H1 (cell line): ENCODE measurements around the gene SLC4A9. TPM values are rescaled to one million over a fixed set of nuclear protein-coding genes. Genes with fewer than 3 reads are reported as not detected.

Source experiments
- CTCF ChIA-PET: fragments of 300-600 bp; sonication (Branson Sonifier 250); formaldehyde crosslinking; loops from one replicate; lab custom pipeline; 2021; ENCODE audit not compliant: partially characterized antibody; lab: Charles Lee
- POLR2A ChIA-PET: fragments of 300-600 bp; sonication (Branson Sonifier 250); formaldehyde crosslinking; loops from one replicate; lab custom pipeline; 2021; ENCODE audit warnings: inconsistent platforms; ENCODE audit not compliant: partially characterized antibody; lab: Charles Lee
- DNase-seq, 2 experiments: peaks; one replicate each; pipeline versions ENCODE4 v3.0.0 to v3.0.0-alpha.2; 2010 to 2022; ENCODE audit warnings: low spot score in 2 of 2, low read depth in 1 of 2, mixed read lengths in 1 of 2
- FAIRE-seq: peaks from 2 replicates; lab custom pipeline; 2011; peaks lifted over from hg19 to GRCh38; lab: Jason Lieb, UNC
- H2AFZ ChIP-seq: 2 replicates; pipeline ENCODE4 v1.8.1; 2012; ENCODE audit warnings: low read length, inconsistent platforms
- H2AK5ac ChIP-seq: 2 replicates; pipeline ENCODE4 v1.6.1; 2013; ENCODE audit warnings: low read depth, low read length
- H2BK120ac ChIP-seq: replicated peaks from 2 replicates; pipeline ENCODE3; 2013; ENCODE audit warnings: low read depth, low read length, inconsistent platforms
- H2BK12ac ChIP-seq: 2 replicates; pipeline ENCODE4 v1.6.1; 2013; ENCODE audit warnings: low read depth, low read length
- H2BK15ac ChIP-seq: 2 replicates; pipeline ENCODE4 v1.6.1; 2013; ENCODE audit warnings: low read length
- H2BK20ac ChIP-seq: 2 replicates; pipeline ENCODE4 v1.6.1; 2013; ENCODE audit warnings: low read length
- H2BK5ac ChIP-seq: 2 replicates; pipeline ENCODE4 v1.6.1; 2013; ENCODE audit warnings: low read depth, low read length
- H3K14ac ChIP-seq: 2 replicates; pipeline ENCODE4 v1.6.1; 2013; ENCODE audit warnings: inconsistent platforms; ENCODE audit not compliant: insufficient read length
- H3K18ac ChIP-seq: 2 replicates; pipeline ENCODE4 v1.6.1; 2013; ENCODE audit warnings: low read length; ENCODE audit errors: extremely low read depth
- H3K23ac ChIP-seq: 2 replicates; pipeline ENCODE4 v1.6.1; 2013; ENCODE audit warnings: inconsistent platforms; ENCODE audit not compliant: insufficient read length
- H3K23me2 ChIP-seq: 2 replicates; pipeline ENCODE4 v1.6.1; 2013; ENCODE audit warnings: low read depth, low read length
- H3K27ac ChIP-seq: 2 replicates; pipeline ENCODE4 v1.6.1; 2011; ENCODE audit warnings: low read depth, low read length, inconsistent platforms
- H3K27me3 ChIP-seq, 4 experiments: replicated peaks in 1 of 4; 1 replicate in 1 of 4; 2 replicates in 3 of 4; pipeline versions ENCODE4 v1.6.1 to v1.8.1; 2011 to 2013; ENCODE audit warnings: low read length in 3 of 4, mild to moderate bottlenecking in 3 of 4, inconsistent platforms in 2 of 4, mixed read lengths in 2 of 4, moderate library complexity in 1 of 4; ENCODE audit not compliant: control insufficient read depth in 3 of 4, insufficient read depth in 3 of 4; ENCODE audit errors: extremely low read depth in 1 of 4
- H3K36me3 ChIP-seq, 4 experiments: 2 replicates each; pipeline versions ENCODE4 v1.6.1 to v1.8.1; 2011 to 2013; ENCODE audit warnings: mild to moderate bottlenecking in 4 of 4, low read length in 3 of 4, moderate library complexity in 2 of 4, control low read depth in 1 of 4, inconsistent platforms in 1 of 4; ENCODE audit not compliant: insufficient read depth in 4 of 4, control insufficient read depth in 2 of 4
- H3K4ac ChIP-seq: replicated peaks from 2 replicates; pipeline ENCODE3; 2013; ENCODE audit warnings: low read length, low read depth, mixed read lengths, inconsistent platforms; ENCODE audit not compliant: insufficient read length
- H3K4me1 ChIP-seq, 4 experiments: replicated peaks in 1 of 4; 1 replicate in 1 of 4; 2 replicates in 3 of 4; pipeline versions ENCODE4 v1.6.1 to v1.8.1; 2011 to 2013; ENCODE audit warnings: low read length in 3 of 4, inconsistent platforms in 2 of 4, mixed read lengths in 1 of 4; ENCODE audit not compliant: insufficient read depth in 4 of 4, control insufficient read depth in 3 of 4
- H3K4me2 ChIP-seq, 2 experiments: 2 replicates each; pipeline versions ENCODE4 v1.6.1 to v1.8.1; 2011 to 2013; ENCODE audit warnings: low read depth in 2 of 2, low read length in 2 of 2, control low read depth in 1 of 2, inconsistent platforms in 1 of 2, mild to moderate bottlenecking in 1 of 2; ENCODE audit not compliant: insufficient read depth in 1 of 2
- H3K4me3 ChIP-seq, 4 experiments: fragments of 200-600, 300-600 bp in 1 of 4; sonication (generic), shearing (Covaris generic), sonication (Bioruptor Twin) in 1 of 4; 2 replicates each; pipeline versions ENCODE4 v1.5.1 to v1.8.1; 2011 to 2016; ENCODE audit warnings: low read length in 4 of 4, low read depth in 3 of 4, control low read depth in 2 of 4, inconsistent platforms in 2 of 4, mild to moderate bottlenecking in 2 of 4, mixed read lengths in 1 of 4, moderate library complexity in 1 of 4; ENCODE audit not compliant: insufficient read depth in 2 of 4; ENCODE audit errors: extremely low read depth in 1 of 4
- H3K56ac ChIP-seq: replicated peaks from 2 replicates; pipeline ENCODE3; 2013; ENCODE audit warnings: low read depth, mild to moderate bottlenecking, mixed read lengths, low read length, inconsistent platforms; ENCODE audit not compliant: insufficient read length
- H3K79me1 ChIP-seq: 2 replicates; pipeline ENCODE4 v1.6.1; 2013; ENCODE audit warnings: low read depth, low read length, control low read depth
- H3K79me2 ChIP-seq, 2 experiments: 2 replicates each; pipeline versions ENCODE4 v1.6.1 to v1.8.1; 2012 to 2013; ENCODE audit warnings: low read length in 2 of 2, mild to moderate bottlenecking in 2 of 2, inconsistent platforms in 1 of 2; ENCODE audit not compliant: insufficient read depth in 2 of 2, control insufficient read depth in 1 of 2
- H3K9ac ChIP-seq, 4 experiments: replicated peaks in 1 of 4; 1 replicate in 1 of 4; 2 replicates in 3 of 4; pipeline versions ENCODE4 v1.6.1 to v1.8.1; 2011 to 2013; ENCODE audit warnings: low read depth in 3 of 4, low read length in 3 of 4, control low read depth in 2 of 4, mild to moderate bottlenecking in 2 of 4, moderate library complexity in 2 of 4, inconsistent platforms in 1 of 4; ENCODE audit errors: extremely low read depth in 1 of 4
- H3K9me3 ChIP-seq, 2 experiments: 2 replicates each; pipeline versions ENCODE4 v1.6.1 to v1.8.1; 2012 to 2013; ENCODE audit warnings: mild to moderate bottlenecking in 2 of 2, moderate library complexity in 2 of 2, control low read depth in 1 of 2, inconsistent platforms in 1 of 2, low read depth in 1 of 2, low read length in 1 of 2, mixed read lengths in 1 of 2; ENCODE audit not compliant: insufficient read depth in 2 of 2
- H4K20me1 ChIP-seq, 2 experiments: replicated peaks in 1 of 2; 2 replicates each; pipeline versions ENCODE3 to v1.8.1; 2011 to 2013; ENCODE audit warnings: inconsistent platforms in 2 of 2, low read length in 2 of 2, mild to moderate bottlenecking in 1 of 2; ENCODE audit not compliant: insufficient read depth in 2 of 2, control insufficient read depth in 1 of 2
- H4K5ac ChIP-seq: 2 replicates; pipeline ENCODE4 v1.6.1; 2013; ENCODE audit warnings: low read length, low read depth, mixed read lengths, inconsistent platforms; ENCODE audit not compliant: insufficient read length
- H4K8ac ChIP-seq: 2 replicates; pipeline ENCODE4 v1.8.0; 2013; ENCODE audit warnings: mild to moderate bottlenecking, moderate library complexity, low read length, inconsistent platforms; ENCODE audit not compliant: insufficient read depth; ENCODE audit errors: extremely low read depth
- H4K91ac ChIP-seq: replicated peaks from 2 replicates; pipeline ENCODE3; 2013; ENCODE audit warnings: low read length, mixed read lengths, inconsistent platforms; ENCODE audit not compliant: insufficient read length
- JUN ChIP-seq: IDR thresholded peaks from 2 replicates; pipeline ENCODE4 v1.6.1; 2011; ENCODE audit warnings: low read depth, mild to moderate bottlenecking, improper control_type of control experiment, low read length
- WGBS, 2 experiments: shearing (Covaris generic) in 1 of 2; methylation state at CpG; one replicate each; pipeline versions ENCODE4 v1.1.6 to v1.1.7; 2013 to 2015; ENCODE audit warnings: low lambda C conversion rate in 2 of 2, mixed read lengths in 2 of 2, inconsistent platforms in 1 of 2, low coverage in 1 of 2, missing lambda C conversion rate in 1 of 2; ENCODE audit not compliant: insufficient replicate concordance in 2 of 2, insufficient coverage in 1 of 2, insufficient read length in 1 of 2; ENCODE audit errors: extremely low coverage in 1 of 2, missing lambda C conversion rate in 1 of 2; 5-methylcytosine and 5-hydroxymethylcytosine counted together
- polyA plus RNA-seq, 7 experiments: library from polyadenylated mRNA; depleted of rRNA in 3 of 7; stranded (reverse) in 5 of 7; unstranded in 2 of 7; fragments of >200 nt in 5 of 7; fragments of 200-250 nt in 2 of 7; gene quantifications; 1 replicate in 5 of 7; 2 replicates in 1 of 7; 4 replicates in 1 of 7; pipeline versions ENCODE4 v1.2.1 to v1.2.3, GENCODE V29; 2011 to 2013; ENCODE audit warnings: missing spikeins in 2 of 7, mixed read lengths in 2 of 7
- total RNA-seq: library from RNA; stranded (reverse); fragmentation: NEBNext Ultra II Directional; extraction: Animal tissue kit (Norgen Biotek cat#: 25700); gene quantifications from 2 replicates; pipeline ENCODE4 v1.2.1, GENCODE V29; 2021

SLC4A9 gene
- total and polyA plus RNA-seq, 2 of the 8 experiments (the other 6 are each of a cell fraction or from before 2014, with no cell fraction given): 0.15 to 0.28 TPM

GRCh38 chr5:140403613-140404012 is 43.6 kb downstream of the SLC4A9 start:
- H3K27ac ChIP-seq: no peak overlapping the region
- TF ChIP-seq JUN: no peak
- TF ChIP-seq, all 59 proteins: peak for 0
- Histone ChIP-seq H3K4me2 (peak overlapping the region; percentile 79 to 80; a peak in 3 of 4 replicates), H3K18ac (no peak overlapping the region), H3K9ac (peak overlapping the region in 1 of 4 experiments; percentile 39; a peak in 1 of 7 replicates), H2BK15ac (no peak overlapping the region), H3K23ac (no peak overlapping the region), H3K14ac (no peak overlapping the region), H4K8ac (no peak overlapping the region), H4K91ac (no peak overlapping the region), H3K4me3 (peak overlapping the region; percentile 94 to 100 (median 97); a peak in 5 of 8 replicates), H2AFZ (no peak overlapping the region), H3K36me3 (no peaks in the 10 kb centered on the region), H3K79me1 (no peaks in the 10 kb centered on the region; the same call in 1 of the 2 replicates), H2AK5ac (no peak overlapping the region), H2BK5ac (no peak overlapping the region), H2BK20ac (no peak overlapping the region), H2BK12ac (0 out of 2 replicates have a peak overlapping the region, but pooled peaks have one; percentile 9), H2BK120ac (no peak overlapping the region), H3K27me3 (no peaks in the 10 kb centered on the region), H3K4ac (peak overlapping the region; percentile 69), H3K23me2 (peaks cover 4% of the 10 kb centered on the region), H3K79me2 (peaks cover 48 to 71% of the 10 kb centered on the region in 2 experiments), H4K5ac (no peak overlapping the region), H4K20me1 (peaks cover 11 to 19% of the 10 kb centered on the region in 2 experiments), H3K56ac (no peak overlapping the region), H3K9me3 (no peaks in the 10 kb centered on the region), H3K4me1 (peaks cover 0 to 6% (median 3%) of the 10 kb centered on the region in 4 experiments; a peak in 5 of 7 replicates)
- CTCF ChIA-PET: interaction anchor here (1.5 kb wide), 1 partner anchor 27 kb away, joined by 3 read pairs; no protein-coding TSS in a partner anchor
- FAIRE-seq (no peak), DNase-seq (no peak)
- POLR2A ChIA-PET: interaction anchor here (0.6 to 1.1 kb wide), 2 partner anchors 15 to 66 kb away, joined by 3 to 4 read pairs; no protein-coding TSS in a partner anchor
- WGBS, 2 experiments: 77% methylated on average over 5 of the region's 5 CpGs; no CpG with 5 or more reads in 1 of the 2 experiments
